Measurements from ENCODE around the gene SPG11.
A peak's percentile ranks its signal among the peaks of the same experiment; 100 is the strongest.
"Not testable (repeated sequence)": the region's sequence is repeated elsewhere in the genome, so short reads cannot be mapped to it uniquely, and the experiment has no call there.

The SPG11 gene

DNA sequence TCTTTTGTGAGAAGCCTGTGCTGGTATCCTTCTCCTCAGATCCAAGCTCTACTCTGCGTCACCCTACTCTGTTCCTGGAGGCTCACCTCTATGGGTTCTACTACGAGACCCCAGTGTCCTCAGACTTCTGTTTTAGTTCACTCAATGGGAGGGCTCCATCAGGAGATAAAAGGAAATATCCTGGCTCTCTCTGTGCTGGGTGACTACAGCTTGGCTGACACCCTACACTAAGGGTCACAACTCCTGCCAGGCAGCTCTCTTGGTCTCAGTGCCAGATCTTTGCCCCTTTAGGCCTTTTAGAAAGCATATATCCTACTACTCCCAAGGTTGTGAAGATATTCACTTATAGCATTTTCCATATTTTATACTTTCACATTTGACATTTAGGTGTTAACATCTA lies 46.5 kb downstream of the SPG11 start:
- DNase-seq (ENCODE audit: low read depth in 2 of 2): no peak

DNA sequence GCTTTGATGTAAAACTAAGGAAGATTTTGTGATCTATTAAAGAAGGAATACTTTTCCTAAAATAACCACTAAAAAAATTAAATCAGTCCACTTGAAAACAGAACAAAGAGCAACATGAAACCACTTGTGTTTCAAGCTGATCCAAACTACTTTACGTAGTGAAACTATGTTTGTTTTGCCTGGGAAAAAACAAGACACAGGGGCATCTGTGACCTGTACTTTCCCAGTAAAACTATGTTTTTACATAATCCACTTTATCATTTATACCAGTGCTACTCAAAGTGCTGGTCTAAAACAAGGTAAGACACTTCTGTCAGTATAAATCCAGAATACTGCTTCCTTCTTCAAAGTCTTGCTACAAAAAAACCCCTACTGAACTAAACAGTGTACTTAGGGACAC lies 56.7 kb downstream of the SPG11 start:
- DNase-seq (ENCODE audit: low read depth in 2 of 2): no peak

GRCh38 chr15:44603126-44603525 lies 60.3 kb downstream of the SPG11 start:
- DNase-seq (ENCODE audit: low read depth in 2 of 2): no peak

- no peak for DNase-seq (ENCODE audit: low read depth in 2 of 2)
These were observed 64.6 kb downstream of the SPG11 start for GRCh38 chr15:44598892-44599291.

DNA sequence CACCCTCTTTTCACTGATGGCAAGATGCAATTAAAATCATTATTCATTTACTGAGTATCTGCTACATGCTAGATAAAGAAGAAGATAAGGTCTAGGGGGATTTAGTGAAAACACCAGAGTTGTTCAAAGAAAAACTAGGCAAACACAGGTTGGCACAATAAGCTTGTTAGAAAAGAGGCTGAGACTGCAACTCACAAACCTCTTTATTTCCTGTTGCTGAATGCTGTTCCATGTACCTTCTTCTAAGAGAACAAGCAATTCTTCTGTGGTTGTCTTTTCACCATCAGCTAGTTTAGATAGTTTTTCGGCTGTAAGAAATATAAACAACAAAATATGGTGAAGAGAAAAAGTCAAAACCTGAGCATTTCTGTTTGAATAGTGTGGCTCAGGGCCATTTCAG lies 65.4 kb downstream of the SPG11 start:
- DNase-seq (ENCODE audit: low read depth in 2 of 2): no peak

DNA sequence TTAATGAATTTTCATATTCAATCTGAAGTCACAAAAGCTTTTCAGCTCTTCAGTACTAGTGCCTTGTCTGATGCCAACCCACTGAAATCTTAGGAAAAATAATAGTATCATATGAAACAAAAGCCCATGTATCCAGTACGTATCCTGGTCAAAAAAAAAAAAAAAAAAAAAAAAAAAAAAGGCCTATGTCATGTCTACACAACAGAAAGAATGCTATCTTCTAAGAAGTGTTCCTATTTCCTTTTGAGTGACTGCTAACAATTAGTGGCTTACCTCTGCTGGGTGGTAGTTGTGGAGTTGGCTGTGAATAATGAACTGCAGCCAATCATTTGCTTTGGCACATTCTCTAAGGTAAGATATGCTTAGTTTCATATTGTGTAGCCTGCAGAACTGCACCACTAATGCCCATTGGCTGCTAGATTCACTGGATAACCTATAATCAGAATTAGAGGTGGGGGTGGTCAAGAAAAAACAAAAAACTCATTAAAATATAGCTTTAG lies 66.9 kb downstream of the SPG11 start:
- DNase-seq (ENCODE audit: low read depth in 2 of 2): no peak

- no peak for DNase-seq (ENCODE audit: low read depth in 2 of 2)
These were observed 67.6 kb downstream of the SPG11 start for GRCh38 chr15:44595656-44596510.

DNA sequence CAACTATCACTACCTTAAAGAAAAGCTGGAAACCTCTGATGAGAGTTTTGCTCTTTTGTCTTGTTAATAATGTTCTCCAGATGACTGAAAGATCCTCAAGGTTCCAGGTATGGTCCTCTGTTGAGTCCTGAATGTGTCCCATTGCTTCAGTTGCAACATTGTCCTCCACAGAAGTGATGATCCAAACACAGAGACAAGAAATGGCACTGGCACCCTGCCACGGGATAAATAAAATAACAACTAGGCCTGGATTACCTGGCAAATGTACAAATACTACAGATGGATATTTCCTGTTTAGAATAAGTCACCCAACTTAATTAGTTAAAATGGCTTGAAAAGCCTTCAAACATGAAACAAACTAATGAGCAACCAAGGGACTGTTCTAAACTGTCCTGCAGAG lies 68.2 kb downstream of the SPG11 start:
- no peak for DNase-seq (ENCODE audit: low read depth in 2 of 2)

DNA sequence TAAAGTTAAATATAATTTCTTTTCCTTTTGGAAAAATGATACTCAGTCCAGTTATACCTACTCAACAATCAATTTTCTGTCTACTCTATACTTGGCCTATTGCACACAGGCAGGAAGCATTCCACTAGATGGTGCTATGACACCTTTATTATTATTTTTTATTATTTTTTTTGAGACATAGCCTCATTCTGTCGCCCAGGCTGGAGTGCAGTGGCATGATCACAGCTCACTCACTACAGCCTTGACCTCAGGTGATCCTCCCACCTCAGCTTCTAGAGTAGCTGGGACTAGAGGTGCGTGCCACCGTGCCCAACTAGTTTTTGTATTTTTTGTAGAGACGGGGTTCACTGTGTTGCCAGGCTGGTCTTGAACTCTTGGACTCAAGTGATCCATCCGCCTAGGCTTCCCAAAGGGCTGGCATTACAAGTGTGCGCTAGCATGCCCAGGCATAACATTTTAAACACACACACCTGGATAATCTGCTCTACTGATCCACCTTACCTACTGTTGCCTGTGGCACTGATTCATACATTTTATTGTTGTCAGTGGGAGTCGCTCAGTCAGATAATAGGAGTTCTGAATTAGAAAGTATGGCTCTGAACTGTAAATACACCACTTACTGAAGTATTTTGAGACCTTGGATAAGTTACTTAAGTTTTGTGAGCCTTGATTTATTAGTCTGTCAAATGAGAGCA lies 70.3 kb downstream of the SPG11 start:
- DNase-seq (ENCODE audit: low read depth in 2 of 2): no peak

- DNase-seq (ENCODE audit: low read depth in 2 of 2): no peak
These were observed 72.1 kb downstream of the SPG11 start for GRCh38 chr15:44591326-44591725.

DNA sequence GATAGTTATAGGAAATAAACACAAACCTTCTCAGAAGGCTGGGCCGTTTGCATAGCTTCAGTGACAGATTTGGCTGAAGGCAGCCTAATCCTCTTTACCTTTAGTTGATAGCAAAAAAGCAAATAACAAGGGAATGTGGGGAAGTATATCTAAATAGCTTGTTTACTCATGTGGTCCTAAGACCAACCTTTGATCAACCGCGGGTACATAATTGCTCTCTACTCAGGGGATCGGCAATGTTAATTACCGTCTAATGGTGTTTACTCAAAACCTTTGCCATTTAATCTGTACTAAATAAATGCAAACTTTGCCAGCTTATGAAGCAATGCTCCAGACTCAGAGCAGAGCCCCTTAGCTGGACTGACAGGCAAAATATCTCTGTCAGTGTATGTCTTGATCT lies 74.9 kb downstream of the SPG11 start:
- no peak for DNase-seq (ENCODE audit: low read depth in 2 of 2)

GRCh38 chr15:44585633-44586032 lies 77.8 kb downstream of the SPG11 start:
- no peak for DNase-seq (ENCODE audit: low read depth in 2 of 2)

DNA sequence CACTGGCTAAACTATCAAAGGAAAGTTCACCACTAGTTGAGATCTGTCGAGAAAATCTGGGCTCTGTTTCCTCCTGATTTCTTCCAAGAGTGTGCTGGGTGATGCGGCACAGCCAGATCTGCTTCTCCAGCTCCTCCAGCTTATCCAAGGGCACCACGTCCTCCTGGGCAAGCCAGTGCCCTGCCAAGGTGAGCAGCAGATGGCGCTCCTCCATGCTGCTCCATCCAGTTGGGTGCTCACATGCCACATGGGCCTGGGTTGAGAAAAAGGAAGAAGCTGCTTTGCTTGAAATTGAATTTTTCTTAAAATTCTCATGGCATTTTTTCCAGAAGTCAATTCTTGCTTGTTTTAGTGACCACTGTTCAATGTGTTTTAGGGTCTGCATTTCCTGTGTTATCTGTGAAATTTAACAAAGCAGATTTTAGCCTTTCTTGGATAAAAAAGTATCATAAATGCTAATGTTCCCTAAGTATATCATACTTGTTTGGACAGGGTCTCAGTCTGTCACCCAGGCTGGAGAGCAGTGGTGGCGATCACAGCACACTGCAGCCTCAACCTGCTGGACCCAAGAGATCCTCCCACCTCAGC lies 79.2 kb downstream of the SPG11 start:
- peak; percentile 11 to 27 for DNase-seq (ENCODE audit: low read depth in 2 of 2)

GRCh38 chr15:44580105-44580504 lies 83.4 kb downstream of the SPG11 start:
- DNase-seq (ENCODE audit: low read depth in 2 of 2): no peak

DNA sequence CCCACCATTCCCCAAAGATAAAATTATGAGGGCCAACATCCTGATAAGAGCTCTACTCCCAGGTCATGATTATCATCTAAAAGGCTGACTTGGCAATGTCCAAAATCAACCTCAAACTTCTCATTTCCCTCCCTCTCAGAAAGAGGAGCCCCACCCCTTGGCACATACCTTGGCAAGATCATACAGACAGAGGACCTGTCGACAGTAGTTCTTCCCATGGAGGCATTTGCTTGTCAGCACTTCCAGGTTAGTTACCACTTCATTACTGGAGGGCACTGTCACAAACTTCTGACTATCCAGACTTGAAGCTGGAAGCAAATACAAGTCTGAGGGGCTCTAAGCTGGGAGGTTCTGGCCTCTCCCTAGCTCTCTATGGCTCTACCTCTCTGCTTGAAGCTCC lies 88.7 kb downstream of the SPG11 start:
- no peak for DNase-seq (ENCODE audit: low read depth in 2 of 2)

DNA sequence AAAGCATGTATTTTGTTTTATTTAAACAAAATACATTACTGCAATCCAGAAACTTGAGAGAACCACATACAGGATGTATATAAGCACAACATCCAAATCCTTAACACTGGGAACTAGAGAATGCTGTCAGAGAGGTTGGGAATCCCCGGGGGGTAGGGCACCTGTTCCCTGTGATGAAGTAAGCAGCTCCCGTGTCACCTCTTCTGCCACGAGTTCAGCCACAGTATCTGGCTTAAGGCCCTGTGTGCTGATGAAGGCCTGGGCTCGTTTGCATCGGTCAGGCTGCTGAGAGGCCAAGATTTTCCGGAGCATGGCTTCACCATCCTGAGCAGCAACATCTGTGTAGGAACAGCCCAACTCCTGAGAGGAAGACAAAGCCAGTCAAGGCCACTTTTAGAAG lies 90.1 kb downstream of the SPG11 start:
- no peak for DNase-seq (ENCODE audit: low read depth in 2 of 2)

GRCh38 chr15:44570361-44570760 lies 93.1 kb downstream of the SPG11 start:
- DNase-seq (ENCODE audit: low read depth in 2 of 2): no peak

DNA sequence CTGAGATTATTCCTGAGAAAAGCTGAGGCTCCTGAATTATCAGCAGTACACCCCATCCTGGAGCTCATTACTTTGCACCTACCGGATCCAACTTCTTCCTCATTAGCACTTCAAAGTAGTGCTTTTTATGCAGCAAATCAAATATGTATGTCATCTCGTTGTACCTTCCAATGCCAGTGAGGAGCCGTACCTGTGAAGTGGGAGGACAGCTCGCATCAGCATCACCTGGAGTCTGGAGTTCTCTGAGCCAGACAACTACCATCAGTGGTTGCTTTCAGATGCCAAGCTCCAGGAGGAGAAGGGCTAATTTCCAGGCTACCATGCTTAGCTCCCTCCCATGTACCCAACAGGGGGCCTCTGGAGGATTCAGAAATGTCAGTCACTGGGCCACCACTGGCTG lies 94.1 kb downstream of the SPG11 start:
- DNase-seq (ENCODE audit: low read depth in 2 of 2): no peak

- DNase-seq (ENCODE audit: low read depth in 2 of 2): no peak
These were observed 95.1 kb downstream of the SPG11 start for GRCh38 chr15:44568338-44568737.

DNA sequence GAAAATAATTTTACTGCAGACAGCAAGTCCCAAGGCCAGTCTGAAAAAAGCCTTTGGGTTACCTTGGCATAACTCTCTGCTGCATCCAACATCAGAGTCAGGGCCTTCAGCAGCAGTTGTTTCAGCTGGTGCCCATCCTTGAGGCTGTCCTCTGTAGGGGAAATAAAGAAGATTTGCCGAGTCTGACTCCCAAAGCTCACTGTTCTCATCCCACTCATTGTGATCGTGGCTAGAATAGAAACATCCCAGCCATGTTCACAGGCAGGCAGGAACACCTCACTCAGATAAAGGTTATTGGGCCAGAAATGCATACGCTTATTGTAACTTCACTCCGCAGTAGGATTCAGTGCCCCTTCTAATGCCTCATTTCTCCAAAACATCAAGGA lies 97.3 kb downstream of the SPG11 start:
- DNase-seq (ENCODE audit: low read depth in 2 of 2): no peak

DNA sequence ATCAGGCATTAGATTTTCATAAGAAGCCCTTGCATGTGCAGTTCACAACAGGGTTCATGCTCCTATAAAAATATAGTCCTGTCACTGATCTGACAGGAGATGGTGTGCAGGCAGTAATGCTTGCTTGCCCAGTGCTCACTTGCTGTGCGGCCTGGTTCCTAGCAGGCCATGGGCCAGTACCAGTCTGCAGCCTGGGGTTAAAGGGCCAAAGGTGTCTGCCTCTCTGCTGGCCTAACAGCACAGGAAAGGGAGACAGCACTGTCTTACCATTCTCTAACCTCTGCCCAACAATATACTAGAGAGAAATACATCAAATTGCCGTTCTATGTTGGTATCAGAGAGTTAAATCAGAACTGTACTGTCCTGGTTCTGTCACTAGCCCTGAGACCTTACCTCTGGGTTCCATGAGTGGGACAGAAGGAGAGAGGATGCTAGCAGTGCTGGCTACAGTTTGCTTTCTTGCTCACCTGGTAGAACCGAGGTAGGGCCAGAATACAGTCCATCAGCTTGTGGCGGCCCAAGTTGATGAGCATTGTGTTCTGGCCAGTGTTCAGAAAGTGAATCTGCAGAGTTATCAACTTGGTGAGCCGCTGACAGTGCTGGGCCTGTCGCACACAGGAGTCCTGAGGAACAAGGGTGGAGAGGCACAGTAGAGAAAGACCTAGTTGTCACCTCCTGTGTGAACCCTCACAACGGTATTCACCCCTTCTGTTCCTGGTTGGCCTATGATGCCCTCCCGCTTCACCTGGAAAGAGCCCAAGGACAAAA lies 97.9 kb downstream of the SPG11 start:
- no peak for DNase-seq (ENCODE audit: low read depth in 2 of 2)

DNA sequence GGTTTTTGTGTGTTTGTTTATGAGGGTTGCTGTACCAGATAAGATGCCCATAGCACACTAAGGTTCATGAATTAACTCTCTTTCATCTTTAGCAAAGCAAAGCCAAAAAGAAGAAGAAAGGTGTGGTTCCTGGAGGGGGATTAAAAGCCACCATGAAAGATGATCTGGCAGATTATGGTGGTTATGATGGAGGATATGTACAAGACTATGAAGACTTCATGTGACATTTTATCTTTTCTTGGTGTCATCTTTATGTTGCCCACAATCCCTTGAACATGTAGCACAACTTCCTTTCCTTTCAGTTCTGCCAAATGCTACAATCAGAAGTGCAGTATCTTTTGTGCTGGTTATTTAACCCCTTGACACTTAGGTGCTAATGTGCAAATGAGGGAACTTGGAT lies 102.5 kb downstream of the SPG11 start:
- DNase-seq (ENCODE audit: low read depth in 2 of 2): not testable (repeated sequence)

Measured in stimulated activated CD8-positive, alpha-beta memory T cell treated with anti-CD3 and anti-CD28 coated beads, Interleukin-7, amount 100 ng/mL, for 4 hours (primary cell).